SIG-M5 (cell line): ENCODE data around the gene PHF2.

ENCODE experiments used
- DNase-seq: peaks from one replicate; lab custom pipeline; 2025; lab: John Stamatoyannopoulos, UW

PHF2 gene

GRCh38 chr9:93652604-93653592, 76.5 kb downstream of the PHF2 start:
- DNase-seq: no peak

GRCh38 chr9:93653760-93654159, 77.4 kb downstream of the PHF2 start:
- DNase-seq: no peak

- no peak for DNase-seq
Measured at GRCh38 chr9:93654351-93654961, 78.1 kb downstream of the PHF2 start.

- DNase-seq: no peak
Measured at GRCh38 chr9:93655621-93656425, 79.4 kb downstream of the PHF2 start.

GRCh38 chr9:93656426-93657239, 80.2 kb downstream of the PHF2 start:
- no peak for DNase-seq

GRCh38 chr9:93657331-93658111, 81.1 kb downstream of the PHF2 start:
- no peak for DNase-seq

GRCh38 chr9:93658184-93658925, 82.0 kb downstream of the PHF2 start:
- DNase-seq: no peak

GRCh38 chr9:93659044-93659836, 82.9 kb downstream of the PHF2 start:
- DNase-seq: no peak

- DNase-seq: no peak
Measured at GRCh38 chr9:93659837-93660177, 83.4 kb downstream of the PHF2 start.

- DNase-seq: no peak
Measured at GRCh38 chr9:93660352-93661046, 84.1 kb downstream of the PHF2 start.

GRCh38 chr9:93661591-93661990, 85.2 kb downstream of the PHF2 start:
- no peak for DNase-seq

- DNase-seq: no peak
Measured at GRCh38 chr9:93662016-93662638, 85.7 kb downstream of the PHF2 start.

GRCh38 chr9:93662952-93663572, 86.7 kb downstream of the PHF2 start:
- DNase-seq: no peak

GRCh38 chr9:93663877-93664548, 87.6 kb downstream of the PHF2 start:
- no peak for DNase-seq

- DNase-seq: no peak
Measured at GRCh38 chr9:93664549-93665120, 88.3 kb downstream of the PHF2 start.

- no peak for DNase-seq
Measured at GRCh38 chr9:93665128-93665636, 88.8 kb downstream of the PHF2 start.
